GM12873 (cell line): Measurements from ENCODE around the gene UTY.

Source experiments
- TF ChIP-seq, protein P1 (sequence below): IDR thresholded peaks from 2 replicates; pipeline ENCODE4 v1.5.1; 2012; ENCODE audit warnings: low read depth, mild to moderate bottlenecking, moderate library complexity, low read length, control low read depth; ENCODE audit not compliant: insufficient read depth; ENCODE audit errors: missing control alignments

The UTY gene

DNA sequence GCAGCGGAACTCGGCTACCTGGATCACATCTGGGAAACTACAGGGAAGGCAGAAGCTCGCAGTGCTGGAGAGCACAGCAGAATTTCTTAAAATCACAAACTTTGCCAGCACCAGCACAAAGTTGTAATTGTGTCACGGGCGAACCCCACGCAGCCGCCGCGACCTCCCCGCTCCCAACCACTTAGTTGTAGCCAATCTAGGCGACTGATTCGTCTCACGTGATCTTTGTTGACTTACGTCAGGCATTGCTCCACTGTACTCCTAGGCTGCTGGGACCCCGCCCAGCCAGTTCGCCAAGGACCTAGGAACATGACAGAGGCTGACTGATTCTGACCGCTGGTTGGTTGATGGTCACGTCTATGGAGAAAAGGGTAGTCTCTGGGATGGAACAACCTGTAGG, at the start of gene UTY:
TSS of gene UTY (minus strand) at position 206 of the 400 bp plus-strand sequence. CDS start 368 bp downstream, outside the sequence.
- TF ChIP-seq, protein P1, sequence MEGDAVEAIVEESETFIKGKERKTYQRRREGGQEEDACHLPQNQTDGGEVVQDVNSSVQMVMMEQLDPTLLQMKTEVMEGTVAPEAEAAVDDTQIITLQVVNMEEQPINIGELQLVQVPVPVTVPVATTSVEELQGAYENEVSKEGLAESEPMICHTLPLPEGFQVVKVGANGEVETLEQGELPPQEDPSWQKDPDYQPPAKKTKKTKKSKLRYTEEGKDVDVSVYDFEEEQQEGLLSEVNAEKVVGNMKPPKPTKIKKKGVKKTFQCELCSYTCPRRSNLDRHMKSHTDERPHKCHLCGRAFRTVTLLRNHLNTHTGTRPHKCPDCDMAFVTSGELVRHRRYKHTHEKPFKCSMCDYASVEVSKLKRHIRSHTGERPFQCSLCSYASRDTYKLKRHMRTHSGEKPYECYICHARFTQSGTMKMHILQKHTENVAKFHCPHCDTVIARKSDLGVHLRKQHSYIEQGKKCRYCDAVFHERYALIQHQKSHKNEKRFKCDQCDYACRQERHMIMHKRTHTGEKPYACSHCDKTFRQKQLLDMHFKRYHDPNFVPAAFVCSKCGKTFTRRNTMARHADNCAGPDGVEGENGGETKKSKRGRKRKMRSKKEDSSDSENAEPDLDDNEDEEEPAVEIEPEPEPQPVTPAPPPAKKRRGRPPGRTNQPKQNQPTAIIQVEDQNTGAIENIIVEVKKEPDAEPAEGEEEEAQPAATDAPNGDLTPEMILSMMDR = no peak

DNA sequence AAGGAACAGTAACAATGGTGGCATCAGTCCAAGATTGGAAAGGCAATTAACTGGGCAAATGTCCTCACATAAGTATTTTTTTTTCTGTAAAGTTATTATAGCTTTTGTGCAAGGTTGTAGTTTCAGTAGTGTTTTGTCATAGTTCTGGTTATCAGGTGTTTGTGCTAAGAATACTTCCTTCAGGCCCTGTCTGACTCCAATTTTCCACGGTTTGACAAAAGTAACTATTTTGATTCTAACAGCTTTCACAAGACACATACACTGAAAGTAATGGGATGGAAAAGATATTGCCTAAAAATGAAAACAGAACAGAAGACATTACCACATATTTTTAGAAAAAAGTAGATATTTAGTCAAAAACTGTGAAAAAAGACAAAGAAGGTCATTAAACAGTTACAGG, 40.6 kb upstream of the UTY start:
- TF ChIP-seq, protein P1 = no peak

DNA sequence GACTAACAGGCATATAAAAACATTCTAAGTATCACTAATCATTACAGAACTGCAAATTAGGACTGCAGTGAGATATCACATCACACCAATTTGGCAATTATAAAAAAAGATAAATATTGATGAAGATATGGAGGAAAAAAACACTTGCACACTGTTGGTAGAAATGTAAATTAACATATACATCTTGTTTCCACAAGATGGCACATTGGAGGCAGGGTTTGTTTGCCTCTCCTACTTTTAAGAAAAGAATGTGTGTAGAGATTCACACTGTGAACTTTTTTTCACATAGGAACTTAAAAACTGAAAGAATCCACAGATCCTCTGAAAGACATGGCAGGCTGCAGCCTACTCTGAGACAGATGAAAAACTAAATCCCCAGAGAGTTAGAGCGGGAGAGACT, 21.4 kb upstream of the UTY start:
- TF ChIP-seq, protein P1 = no peak

DNA sequence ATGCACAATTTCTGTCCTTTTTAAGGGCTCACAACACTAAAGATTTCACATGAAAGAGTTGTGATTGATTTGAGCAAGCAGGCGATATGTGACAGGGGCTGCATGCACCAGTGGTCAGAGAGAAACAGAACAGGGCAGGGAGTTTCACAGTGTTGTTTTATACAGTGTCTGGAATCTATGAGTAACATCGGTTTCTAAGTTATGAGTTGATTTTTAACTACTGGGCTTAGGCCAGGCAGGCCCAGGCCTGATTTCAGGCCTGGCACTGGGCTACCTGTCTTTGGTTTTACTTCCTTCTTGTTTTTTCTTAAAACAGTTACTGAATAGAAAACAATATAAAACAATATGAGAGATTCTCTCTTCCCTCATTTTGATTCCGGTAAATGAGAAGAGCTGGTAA, 13.9 kb upstream of the UTY start:
- TF ChIP-seq, protein P1 = no peak

DNA sequence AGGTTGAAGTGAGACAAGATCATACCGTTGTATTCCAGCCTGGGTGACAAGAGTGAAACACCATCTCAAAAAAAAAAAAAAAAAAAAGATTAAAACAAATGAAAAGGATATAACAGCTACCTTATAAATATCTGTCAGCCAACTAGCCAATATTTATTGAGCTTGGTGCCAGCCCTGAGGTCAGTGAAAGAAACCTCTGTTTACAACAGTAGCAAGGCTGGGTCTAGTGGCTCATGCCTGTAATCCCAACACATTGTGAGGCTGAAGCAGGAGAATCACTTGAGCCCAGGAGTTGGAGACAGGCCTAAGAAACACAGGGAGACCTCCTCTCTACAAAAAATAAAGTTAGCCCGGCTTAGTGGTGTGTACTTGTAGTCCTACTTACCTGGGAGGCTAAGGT, 12.6 kb upstream of the UTY start:
- TF ChIP-seq, protein P1 = no peak

DNA sequence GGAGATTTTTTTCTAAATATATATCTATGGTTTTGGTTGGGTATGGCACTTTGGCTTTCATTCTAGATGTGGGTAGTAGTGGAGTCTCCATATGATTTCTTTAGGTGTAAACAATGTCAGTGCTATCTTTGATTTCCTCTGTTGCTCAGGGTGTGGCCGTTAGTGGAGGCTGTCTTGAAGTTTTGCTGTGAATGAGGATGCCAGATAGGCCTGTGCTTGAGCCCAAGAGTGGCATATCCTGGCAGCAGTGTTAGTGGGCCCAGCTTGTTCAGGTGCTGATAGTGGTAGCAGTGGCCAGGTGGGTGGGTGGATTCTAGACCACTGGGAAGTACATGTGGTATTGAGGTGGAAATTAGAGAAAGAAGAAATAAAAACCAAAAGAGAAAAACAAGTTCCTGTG, 8.9 kb upstream of the UTY start:
- TF ChIP-seq, protein P1 = no peak

DNA sequence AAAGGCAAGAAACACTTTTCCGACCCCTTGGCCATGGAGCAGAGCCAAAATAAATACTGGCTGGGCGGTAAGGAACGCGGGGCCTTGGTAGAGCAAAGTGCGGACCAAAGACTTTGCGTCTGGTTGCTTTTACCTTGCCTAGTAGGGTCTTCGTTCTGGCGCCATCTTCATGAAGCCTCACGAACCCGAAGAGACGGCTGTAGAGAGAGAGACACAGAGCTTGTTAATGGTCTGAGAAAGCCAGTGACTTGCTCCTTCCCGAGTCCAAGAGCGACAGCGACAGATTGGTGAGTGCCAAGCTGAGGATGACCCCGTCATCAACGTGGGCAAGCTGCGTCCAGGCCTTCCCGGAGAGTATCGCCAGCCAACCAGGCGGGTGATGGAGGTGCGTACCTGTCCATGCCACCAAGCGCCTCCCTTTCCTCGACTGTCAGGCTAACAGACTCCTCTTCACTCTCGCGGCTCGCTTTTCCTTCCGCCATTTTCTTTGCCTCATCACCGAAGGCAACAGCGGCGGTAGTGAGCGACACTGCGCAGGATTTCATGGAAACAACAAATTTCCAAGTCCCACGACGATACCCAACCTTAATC, 617 bp downstream of the UTY start:
- TF ChIP-seq, protein P1 = no peak
